ENCODE data around the gene CAVIN2. TPM values are rescaled to one million over a fixed set of nuclear protein-coding genes. Genes with fewer than 3 reads are reported as not detected.

Gene CAVIN2
- total RNA-seq, 6 experiments from 2014 or later = 3.1 to 15.9 (median 14.5) TPM

DNA sequence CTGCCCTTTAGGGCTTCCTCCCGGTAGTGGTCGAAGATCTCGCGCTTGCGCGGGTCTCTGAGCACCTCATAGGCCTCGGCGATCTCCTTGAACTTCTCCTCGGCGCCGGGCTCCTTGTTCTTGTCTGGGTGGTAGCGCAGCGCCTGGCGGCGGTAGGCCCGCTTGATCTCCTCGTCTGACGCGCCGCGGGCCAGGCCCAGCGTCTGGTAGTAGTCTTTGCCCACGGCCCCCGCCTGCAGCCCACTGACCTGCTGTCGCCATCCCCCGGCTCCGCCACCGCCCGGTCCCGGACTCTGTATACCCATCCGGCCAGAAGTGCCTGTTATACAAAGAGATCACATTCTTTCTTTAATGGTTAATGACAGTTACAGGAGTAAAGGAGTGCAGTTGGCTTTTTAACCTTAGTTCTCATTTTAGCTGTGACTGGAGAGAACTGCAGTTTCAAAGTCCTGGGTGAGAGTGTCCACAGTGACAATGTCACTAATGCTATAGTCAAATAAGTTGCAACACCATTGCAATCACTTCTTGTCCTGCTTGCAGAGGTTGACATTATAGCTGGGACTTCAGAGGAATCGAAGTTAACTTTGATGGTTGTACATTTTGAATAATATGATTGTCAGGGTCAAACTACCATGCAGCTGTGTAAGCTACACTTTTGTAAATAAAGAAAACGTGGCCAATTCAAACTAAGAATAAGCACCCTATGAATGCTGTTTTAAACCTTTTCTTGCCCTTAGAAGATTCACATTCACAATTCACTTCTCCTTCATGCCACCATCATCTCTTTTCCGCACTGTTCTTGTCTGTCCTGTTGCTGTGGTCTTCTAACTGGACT, 35.3 kb upstream of the CAVIN2 start:
- peaks cover 18% of the 10 kb centered on the region for H3K4me1 Mint-ChIP-seq (ENCODE audit: low read depth)
- TF ChIP-seq, protein P1, sequence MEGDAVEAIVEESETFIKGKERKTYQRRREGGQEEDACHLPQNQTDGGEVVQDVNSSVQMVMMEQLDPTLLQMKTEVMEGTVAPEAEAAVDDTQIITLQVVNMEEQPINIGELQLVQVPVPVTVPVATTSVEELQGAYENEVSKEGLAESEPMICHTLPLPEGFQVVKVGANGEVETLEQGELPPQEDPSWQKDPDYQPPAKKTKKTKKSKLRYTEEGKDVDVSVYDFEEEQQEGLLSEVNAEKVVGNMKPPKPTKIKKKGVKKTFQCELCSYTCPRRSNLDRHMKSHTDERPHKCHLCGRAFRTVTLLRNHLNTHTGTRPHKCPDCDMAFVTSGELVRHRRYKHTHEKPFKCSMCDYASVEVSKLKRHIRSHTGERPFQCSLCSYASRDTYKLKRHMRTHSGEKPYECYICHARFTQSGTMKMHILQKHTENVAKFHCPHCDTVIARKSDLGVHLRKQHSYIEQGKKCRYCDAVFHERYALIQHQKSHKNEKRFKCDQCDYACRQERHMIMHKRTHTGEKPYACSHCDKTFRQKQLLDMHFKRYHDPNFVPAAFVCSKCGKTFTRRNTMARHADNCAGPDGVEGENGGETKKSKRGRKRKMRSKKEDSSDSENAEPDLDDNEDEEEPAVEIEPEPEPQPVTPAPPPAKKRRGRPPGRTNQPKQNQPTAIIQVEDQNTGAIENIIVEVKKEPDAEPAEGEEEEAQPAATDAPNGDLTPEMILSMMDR (IDR thresholded peaks at IDR 0.05) = no peak
- peaks cover 4% of the 10 kb centered on the region for H3K36me3 Mint-ChIP-seq (ENCODE audit: low read depth)
- no peak for DNase-seq
- H3K27me3 Mint-ChIP-seq (ENCODE audit: insufficient read depth) = peaks cover 1% of the 10 kb centered on the region; the same call in 1 of the 2 replicates
- no peak overlapping the region for H3K27ac Mint-ChIP-seq
- peaks cover 6% of the 10 kb centered on the region; the same call in 1 of the 2 replicates for H3K9me3 Mint-ChIP-seq
- H3K4me3 Mint-ChIP-seq = no peak overlapping the region

DNA sequence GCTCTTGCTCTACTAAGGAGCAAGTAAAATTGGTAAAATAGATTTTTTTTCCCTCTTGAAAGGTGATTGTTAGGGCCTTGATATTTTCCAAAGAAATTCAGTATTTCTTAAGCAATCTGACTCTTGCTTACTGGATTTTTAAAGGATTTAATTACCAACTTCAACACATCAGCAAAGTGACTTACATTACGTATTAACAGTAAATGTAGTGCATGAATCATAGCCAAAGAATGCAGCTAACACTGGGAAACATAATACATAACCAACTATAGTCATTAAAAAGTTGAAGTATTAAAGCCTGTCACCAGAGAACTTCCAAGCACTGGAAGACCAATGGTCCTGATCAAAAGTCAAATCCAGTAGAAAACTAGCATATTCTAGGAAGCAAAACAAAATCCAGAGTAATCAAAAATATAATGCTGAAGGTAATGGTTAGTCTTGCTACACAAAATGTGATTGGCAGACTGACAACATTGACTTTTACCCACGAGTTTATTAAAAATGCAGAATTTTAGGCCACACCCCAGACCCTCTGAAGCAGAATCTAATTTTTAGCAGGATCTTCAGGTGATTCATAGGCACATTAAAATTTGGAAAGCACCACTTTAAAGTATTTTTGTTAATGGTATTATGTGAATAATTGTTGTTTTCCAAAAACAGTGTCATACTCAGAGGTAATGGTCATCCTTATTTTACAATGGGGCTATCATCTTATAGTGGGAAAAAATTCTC, 31.8 kb upstream of the CAVIN2 start:
- peaks cover 18% of the 10 kb centered on the region for H3K4me1 Mint-ChIP-seq (ENCODE audit: low read depth)
- H3K36me3 Mint-ChIP-seq (ENCODE audit: low read depth) = peaks cover 4% of the 10 kb centered on the region
- peaks cover 6% of the 10 kb centered on the region; the same call in 1 of the 2 replicates for H3K9me3 Mint-ChIP-seq
- no peak overlapping the region for H3K27ac Mint-ChIP-seq
- H3K27me3 Mint-ChIP-seq (ENCODE audit: insufficient read depth) = peaks cover 1% of the 10 kb centered on the region; the same call in 1 of the 2 replicates
- H3K4me3 Mint-ChIP-seq = no peak overlapping the region
- TF ChIP-seq, protein P1 (IDR thresholded peaks at IDR 0.05) = no peak
- DNase-seq = peak; percentile 75

DNA sequence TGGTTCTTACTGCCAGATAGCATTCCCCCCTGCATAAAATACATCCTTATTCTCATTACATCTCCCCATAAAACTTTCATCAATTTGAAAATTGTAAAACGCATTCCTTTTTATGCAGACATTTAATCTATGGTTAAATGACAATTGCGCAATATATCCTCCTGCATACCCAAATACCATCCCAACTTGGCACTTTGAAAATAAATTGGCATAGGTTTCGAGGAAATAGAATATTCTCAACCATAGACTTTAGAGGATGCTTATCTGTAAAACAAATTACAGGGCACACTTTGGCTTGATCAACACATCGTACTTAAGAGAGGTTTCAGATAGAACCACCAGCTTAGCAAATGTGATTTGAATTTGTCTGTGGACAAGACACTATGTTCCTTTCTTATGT, 31.0 kb upstream of the CAVIN2 start:
- peaks cover 6% of the 10 kb centered on the region; the same call in 1 of the 2 replicates for H3K9me3 Mint-ChIP-seq
- H3K36me3 Mint-ChIP-seq (ENCODE audit: low read depth) = peaks cover 4% of the 10 kb centered on the region
- peaks cover 1% of the 10 kb centered on the region; the same call in 1 of the 2 replicates for H3K27me3 Mint-ChIP-seq (ENCODE audit: insufficient read depth)
- no peak overlapping the region for H3K4me3 Mint-ChIP-seq
- no peak overlapping the region for H3K27ac Mint-ChIP-seq
- TF ChIP-seq, protein P1 (IDR thresholded peaks at IDR 0.05) = no peak
- DNase-seq = no peak
- peaks cover 18% of the 10 kb centered on the region for H3K4me1 Mint-ChIP-seq (ENCODE audit: low read depth)

DNA sequence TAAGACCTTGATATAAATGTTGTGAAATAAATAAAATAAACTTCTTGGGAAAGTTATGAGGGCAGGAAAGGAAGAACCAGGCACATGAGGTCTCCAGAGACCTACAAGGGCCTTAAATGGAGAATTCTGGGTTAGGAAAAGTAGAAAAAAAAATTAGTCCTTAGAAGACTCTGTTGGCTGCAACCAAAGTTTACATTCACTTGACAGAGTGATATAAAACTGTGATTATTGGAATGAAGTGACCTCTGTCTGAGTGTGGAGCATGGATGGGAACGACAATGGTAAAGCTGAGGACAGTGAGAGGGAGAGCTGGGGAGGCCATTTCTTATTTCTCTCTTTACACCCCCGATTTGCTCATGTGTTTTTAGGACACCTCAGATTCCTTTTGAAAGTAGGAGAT, 29.0 kb upstream of the CAVIN2 start:
- TF ChIP-seq, protein P1 (IDR thresholded peaks at IDR 0.05) = no peak
- no peaks in the 10 kb centered on the region; the same call in 1 of the 2 replicates for H3K36me3 Mint-ChIP-seq (ENCODE audit: low read depth)
- no peak overlapping the region for H3K4me3 Mint-ChIP-seq
- no peak overlapping the region for H3K27ac Mint-ChIP-seq
- DNase-seq = no peak
- H3K9me3 Mint-ChIP-seq = no peaks in the 10 kb centered on the region
- peaks cover 1% of the 10 kb centered on the region; the same call in 1 of the 2 replicates for H3K27me3 Mint-ChIP-seq (ENCODE audit: insufficient read depth)
- peaks cover 18% of the 10 kb centered on the region for H3K4me1 Mint-ChIP-seq (ENCODE audit: low read depth)

DNA sequence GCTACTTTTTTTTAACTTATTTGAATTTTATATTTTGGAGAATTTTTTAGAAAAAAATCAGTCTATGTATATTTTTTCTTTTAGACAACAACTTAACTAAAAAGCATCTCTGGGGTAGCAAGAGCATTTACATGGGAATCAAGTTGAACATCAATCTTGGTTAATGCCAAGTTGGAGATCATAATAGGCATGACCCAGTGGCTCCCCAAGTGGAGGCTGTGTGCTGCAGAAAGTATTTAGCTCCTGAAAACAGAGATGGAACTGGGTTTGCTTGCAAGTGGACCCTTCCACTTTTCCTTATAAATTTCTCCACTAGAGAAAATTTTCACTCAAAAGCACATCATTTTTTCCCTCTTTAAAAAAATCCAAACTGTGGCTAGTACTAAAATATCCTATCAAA, 23.9 kb upstream of the CAVIN2 start:
- peaks cover 42% of the 10 kb centered on the region for H3K4me1 Mint-ChIP-seq (ENCODE audit: low read depth)

More for the DNA sequence above, 23.9 kb upstream of the CAVIN2 start:
- no peak for DNase-seq
- no peaks in the 10 kb centered on the region for H3K36me3 Mint-ChIP-seq (ENCODE audit: low read depth)
- no peaks in the 10 kb centered on the region for H3K27me3 Mint-ChIP-seq (ENCODE audit: insufficient read depth)
- H3K4me3 Mint-ChIP-seq = no peak overlapping the region
- H3K27ac Mint-ChIP-seq = no peak overlapping the region
- TF ChIP-seq, protein P1 (IDR thresholded peaks at IDR 0.05) = peak; percentile 46; the same call in 1 of the 2 replicates
- H3K9me3 Mint-ChIP-seq = no peaks in the 10 kb centered on the region

All from HFFc6 (cell line).